GM04503 (cell line): ENCODE measurements around the gene THAP2.

ENCODE experiments used
- DNase-seq: peaks from one replicate; pipeline ENCODE4 v3.0.0-alpha.2; 2012; ENCODE audit warnings: low read depth

The THAP2 gene

DNA sequence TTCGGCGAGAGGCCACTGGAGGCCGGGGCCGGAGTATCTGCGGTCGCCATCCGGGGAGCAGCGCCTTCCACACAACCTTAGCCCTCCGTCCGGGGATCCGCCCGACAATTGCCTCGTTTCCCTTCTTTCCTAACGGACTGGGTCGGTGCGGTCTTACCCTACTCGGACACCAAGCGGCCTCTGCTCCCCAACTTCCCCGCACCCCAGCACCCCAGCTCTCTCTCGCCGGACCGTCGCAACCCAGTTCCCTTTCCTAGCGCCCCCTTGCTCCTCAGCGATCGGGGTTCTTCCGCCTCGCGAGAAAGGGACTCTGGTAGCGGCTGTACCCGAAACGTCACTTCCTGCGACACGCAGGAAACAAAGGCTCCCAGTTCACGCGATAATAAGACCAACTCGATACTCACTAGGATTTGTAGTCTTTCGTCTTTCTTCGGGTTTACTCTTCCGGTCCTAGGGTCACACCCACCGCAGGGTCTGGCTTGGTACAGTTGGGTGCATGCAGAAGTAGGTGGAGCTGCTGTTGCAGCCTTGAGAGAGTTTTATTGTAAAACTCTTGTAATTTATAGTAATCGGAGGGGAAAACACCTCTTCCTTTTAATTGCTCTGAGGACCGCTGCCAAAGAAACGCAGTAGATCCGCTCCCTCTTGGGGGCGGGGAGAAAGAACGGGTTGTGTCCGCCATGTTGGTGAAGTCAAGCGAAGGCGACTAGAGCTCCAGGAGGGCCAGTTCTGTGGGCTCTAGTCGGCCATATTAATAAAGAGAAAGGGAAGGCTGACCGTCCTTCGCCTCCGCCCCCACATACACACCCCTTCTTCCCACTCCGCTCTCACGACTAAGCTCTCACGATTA is at the start of gene THAP2, which contains the start of gene ZFC3H1:
TSS of gene THAP2 (plus strand) at position 741 of the 850 bp plus-strand sequence. CDS start 209 bp downstream, outside the sequence.
TSS of gene ZFC3H1 (minus strand) at position 288 of the 850 bp plus-strand sequence. CDS start at position 50, 238 bp downstream.
- DNase-seq = peak; percentile 99

DNA sequence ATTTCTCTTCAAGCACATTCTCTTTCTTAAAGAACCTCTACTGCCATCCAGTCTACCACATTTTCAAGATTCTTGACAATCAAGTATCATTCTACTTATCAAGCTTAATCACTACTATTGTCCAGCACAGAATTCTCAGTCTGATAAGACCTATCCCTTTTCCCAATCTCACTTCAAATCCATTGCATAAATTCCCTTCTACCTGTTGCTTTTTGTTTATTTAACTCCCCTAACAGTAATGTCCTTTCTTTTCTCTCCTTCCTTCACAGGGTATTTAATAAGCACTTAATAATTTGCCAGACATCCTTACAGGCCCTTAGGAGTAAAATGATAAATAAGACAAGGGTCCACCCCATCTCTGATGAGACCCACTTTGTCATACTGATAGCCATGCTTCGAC is 42.2 kb upstream of the THAP2 start:
- DNase-seq = no peak

DNA sequence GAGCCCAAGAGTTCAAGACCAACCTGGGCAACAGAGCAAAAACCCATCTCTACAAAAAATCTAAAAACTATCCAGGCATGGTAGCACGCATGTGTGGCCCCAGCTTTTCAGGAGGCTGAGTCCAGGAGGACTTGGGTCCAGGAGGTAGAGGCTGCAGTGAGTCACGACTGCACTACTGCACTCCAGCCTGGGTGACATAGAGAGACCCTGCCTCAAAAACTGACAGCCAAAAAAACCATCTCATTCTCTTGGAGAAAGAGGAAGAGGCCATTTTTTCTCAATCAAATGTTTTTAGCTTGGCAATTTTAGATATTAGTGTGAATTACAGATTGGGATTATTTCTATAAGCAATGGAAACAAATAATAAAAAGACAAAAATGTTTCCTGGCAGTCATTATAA is 38.6 kb upstream of the THAP2 start:
- DNase-seq = no peak

DNA sequence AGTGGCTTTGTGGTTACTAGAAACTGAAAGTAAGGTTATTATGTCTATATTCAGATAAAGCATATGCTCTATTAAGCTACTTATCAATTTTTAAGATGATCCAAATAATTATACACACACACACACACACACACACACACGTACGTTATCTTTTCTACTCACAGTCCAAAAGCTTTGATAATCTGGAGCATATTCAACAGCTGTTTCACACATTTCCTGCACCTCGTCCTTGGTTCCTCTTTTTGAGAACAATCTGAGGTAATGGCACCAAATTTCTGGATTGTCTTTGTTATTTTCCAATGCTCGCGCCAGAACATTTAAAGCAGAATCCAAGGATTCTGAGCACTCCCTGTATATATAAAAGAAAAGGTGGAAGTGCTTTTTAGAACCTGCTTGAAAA is 38.0 kb upstream of the THAP2 start:
- DNase-seq = no peak

DNA sequence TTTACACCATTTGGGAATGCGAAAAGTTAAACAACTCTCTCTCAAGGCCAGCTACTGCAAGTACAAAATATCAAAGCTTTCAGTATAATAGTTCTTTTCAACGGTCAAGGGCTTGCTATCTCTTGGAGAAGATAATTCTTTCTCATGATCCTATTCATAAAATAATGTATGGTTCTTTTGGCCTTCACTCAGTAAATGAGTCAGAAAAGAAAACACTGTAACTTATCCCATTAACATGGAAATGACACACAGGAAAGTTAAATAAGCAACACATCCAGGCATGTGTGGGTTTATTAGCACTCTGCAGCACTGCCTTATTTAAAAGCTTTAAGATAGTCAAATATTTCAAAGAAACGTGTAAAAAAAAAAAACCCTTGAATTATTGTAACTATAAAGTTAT is 37.3 kb upstream of the THAP2 start:
- DNase-seq = no peak

DNA sequence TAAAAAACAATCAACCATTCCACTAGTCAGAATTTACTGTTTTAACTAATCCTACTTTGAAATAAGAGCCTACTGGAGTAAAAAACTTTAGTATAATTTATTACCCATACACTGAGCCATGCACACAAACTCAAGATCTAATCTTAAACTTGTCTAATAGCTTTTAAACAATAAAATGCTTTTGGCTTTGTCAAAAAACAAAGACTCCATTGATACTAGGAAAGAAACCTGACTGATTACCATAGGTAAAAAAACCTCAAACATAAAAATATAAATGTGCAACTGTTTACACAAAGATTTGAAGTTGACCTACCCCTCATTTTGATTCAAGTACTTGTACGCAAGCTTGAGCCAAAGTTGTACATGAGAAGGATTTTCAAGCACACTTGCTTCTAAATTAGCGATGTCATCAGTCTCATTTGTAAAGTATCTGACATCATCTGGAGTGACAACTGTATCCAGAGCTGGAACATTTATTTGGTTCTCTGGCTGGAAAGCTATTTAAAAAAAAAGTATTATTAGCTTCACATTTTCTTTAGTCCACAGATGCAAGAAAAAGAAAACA is 36.6 kb upstream of the THAP2 start:
- no peak for DNase-seq

DNA sequence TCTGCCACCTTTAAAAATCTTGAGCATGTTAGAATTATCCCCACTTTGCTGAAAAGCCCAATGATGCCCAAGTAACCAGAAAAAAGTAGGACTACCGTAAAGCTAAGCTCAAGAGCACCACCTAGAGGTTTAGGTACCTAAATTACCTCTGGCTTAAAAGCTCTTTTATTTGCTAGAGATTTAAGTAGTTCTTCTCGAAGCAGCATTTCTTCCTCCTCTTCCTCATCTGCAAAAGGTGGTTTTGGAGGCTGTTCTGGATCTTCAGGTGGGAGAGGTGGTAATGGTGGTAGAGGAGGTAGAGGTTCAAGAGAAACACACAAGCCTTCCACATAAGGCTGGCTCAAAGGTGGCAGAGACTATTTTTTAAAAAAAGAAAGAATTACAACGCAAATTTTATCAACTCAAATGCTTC is 27.4 kb upstream of the THAP2 start:
- no peak for DNase-seq

DNA sequence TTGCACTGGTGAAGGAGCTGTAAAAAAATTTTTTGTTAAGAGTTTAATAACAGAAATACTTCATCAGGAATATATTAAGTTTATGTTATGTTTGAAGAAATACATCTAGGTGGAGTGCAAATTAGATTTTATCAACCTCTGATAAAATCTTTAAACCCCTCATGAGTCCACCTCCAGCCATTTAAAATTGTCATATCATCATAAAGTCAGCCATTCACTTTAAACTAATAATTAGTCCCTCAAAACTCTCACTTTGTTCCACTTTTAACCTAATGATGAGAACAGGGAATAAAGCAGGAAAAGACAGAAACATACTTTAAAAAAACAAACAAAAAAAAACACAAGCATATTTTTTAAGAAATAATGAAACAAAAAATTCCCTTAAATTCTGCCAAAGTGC is 25.6 kb upstream of the THAP2 start:
- no peak for DNase-seq

DNA sequence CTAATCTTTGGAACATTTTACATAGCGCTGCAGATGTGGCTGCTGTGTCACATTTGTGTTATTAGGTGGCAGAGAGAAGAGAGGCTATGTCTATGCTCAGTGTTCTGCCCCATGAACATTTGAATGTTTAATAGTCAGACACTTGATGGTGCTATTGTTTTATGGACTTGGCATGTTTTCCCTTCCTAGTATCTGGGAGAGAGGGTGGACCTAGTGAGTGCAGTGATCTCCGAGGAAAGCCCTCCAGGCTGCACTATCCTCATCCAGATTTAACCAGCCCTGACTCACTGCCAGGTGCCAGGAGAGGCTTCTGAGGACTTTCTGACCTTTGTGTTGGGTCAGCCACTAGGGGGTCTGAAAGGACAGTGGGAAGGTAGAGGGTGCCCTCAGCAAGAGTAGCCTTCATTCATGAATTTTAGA is 24.8 kb upstream of the THAP2 start:
- no peak for DNase-seq

DNA sequence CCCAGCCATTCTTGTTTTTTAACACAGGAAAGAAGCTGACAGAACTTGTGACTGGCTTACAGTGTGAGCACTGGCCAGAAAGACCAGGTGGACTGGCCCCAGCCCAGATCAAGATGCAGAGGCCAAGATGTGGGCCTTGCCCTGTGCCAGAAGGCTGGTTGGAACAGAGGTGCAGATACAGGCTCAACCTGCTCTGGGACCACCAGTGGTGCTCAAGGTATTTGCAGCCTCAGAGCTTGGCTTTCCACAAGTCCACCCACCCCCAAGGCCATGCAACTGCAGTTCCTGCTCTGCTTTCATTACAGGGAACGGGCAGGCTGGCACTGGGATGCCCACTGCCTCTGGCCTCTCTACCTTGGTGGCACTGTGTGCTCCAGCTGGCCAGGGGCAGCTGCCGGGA is 23.8 kb upstream of the THAP2 start:
- no peak for DNase-seq

DNA sequence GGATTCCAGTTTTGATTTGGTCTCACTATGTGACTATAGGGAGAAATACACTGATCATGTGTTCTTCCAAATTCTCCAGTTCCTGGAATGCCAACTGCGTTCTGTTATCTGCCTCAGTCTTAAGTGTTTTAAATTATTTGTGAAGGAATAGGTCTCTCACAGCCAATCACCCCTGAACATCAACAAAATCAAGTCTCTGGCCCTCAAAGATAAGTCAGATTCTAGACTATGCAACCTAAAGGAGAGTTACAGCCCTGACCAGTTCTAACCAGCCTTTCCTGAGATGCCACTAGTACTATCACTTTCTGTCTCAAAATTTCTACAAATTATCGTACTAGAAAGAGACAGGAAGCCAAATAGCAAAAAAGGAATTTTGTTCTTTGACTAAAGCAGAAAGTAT is 22.7 kb upstream of the THAP2 start:
- DNase-seq = no peak

DNA sequence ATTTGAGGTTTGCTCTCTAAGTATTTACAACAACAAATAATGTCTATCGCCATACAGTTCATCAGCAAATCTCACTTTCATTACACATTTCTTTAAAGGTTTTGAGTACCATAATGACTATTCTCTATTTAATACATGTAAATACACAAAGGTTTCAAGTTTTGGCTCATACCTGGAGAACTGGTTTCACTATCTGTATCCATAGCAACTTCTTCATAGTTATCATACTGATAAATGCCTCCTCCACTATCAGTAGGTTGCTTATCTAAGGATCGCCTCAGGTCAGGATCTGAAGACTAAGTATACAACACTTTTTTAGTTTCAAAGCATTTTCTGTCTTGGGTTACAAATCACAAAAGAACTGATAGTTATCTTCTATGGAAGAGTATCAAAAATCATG is 21.8 kb upstream of the THAP2 start:
- DNase-seq = no peak

DNA sequence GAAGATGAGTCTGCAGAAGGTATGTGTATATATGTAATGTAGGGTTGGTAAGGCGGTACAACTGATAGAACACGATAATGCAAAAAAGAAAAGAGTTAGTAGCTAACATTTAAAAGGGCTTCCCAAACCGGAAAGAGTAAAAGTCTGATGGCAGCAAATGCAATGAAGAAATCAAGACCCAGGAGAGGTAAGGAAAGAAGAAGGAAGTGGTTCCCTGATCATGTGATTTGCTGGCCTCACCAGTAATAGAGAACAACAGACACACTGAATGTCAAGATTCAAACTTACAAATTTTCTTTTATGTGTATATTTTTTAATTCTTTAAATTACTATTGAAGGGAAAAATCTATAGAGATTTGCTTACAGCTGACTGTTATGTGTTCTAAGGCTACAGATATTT is 18.8 kb upstream of the THAP2 start:
- no peak for DNase-seq

DNA sequence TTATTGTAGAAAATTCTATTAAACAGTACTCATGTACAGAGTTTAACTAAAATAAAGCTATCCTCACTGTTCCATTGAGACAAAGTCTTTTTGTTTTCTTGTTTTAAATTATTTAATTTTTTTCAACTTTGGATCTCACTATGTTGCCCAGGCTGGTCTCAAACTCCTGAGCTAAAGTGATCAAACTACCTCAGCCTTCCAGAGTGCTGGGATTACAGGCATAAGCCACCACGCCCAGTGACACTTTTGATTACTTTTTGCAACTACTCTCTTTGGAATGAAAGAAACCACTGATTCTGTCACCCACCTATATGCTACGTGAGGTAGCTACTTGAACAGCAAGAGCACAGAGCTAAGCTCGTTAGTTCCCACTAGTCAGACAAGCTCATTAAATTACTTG is 17.6 kb upstream of the THAP2 start:
- DNase-seq = no peak

DNA sequence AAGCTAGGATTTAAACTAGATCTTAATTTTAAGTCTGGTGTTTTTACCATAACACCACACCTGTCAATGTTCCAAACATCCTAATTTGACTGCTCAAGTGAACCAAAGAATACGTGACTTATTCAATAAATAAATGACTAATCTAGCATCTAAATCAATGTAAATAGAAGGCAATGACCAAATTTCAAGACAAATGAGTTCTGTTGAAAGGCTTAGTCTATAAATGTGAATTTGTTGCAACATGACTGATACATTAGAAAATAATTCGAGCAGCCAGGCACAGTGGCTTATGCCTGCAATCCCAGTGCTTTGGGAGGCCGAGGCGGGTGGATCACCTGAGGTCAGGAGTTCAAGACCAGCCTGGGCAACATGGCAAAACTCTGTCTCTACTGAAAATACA is 15.6 kb upstream of the THAP2 start:
- no peak for DNase-seq

DNA sequence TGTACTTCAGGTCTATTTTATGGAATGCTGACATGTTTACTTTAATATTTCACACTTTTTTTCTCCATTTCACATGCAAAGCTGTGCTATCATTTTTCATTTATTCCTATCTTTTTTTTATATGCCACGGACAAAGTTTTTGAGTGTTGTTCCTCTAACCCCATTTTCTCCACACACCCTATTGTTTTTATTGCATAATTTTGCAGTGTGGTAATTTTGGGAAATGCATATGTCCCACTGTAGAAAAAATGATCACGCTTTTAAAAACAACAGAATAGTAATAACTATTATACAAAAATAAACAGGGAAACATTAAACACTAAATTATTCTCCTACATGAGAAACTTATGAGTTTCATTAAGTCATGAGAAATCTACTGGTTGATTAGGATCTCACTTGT is 14.7 kb upstream of the THAP2 start:
- DNase-seq = no peak

DNA sequence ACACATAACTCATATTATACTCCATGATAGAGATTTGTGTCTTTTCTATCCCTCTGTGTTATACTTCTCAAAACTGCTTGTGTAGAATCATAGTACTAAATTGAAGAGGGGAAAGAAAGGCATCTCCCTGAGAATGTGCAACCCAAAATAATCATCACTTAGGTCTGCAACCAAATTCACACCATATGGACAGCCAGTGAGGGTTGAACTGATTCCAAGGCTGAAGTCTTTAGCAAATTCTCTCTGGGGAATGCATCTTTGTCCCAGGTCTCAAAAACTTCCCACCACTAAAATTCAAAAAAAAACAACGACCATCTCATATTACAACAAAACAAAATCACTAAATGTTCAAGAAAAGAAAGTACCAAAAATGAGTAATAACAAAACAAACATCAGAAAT is 11.4 kb upstream of the THAP2 start:
- DNase-seq = peak; percentile 21

DNA sequence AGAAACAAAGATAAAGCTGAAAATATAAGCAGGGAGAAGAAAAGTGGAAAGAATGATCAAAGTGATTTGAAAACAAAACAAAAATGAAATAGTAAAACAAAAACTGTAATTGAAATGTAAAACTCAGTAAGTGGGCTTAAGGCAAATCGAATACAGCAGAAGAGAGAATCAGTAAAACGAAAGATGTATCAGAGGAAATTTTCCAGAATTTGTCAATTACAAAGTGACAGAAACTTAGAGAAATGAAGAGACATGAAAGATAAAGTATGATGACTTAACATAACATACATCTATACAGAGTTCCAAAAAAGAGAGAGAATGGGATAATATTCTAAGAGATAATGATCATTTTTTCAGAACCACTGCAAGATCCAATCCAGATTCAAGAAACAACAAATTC is 11.0 kb upstream of the THAP2 start:
- no peak for DNase-seq

DNA sequence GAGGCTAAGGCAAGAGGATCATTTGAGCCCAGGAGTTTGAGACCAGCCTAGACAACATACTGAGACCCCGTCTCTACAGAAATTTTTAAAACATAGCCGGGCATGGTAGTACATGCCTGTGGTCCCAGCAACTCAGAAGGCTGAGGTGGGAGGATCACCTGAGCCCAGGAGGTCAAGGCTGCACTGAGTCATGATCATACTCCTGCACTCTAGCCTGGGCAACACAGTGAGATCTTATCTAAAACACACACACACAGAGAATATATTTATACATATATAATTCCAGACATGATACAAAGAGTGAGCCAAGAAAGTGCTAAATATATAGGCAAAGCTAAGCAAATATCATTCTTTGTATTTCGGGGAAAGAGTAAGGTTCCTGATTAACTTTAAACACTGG is 9.9 kb upstream of the THAP2 start:
- DNase-seq = no peak

DNA sequence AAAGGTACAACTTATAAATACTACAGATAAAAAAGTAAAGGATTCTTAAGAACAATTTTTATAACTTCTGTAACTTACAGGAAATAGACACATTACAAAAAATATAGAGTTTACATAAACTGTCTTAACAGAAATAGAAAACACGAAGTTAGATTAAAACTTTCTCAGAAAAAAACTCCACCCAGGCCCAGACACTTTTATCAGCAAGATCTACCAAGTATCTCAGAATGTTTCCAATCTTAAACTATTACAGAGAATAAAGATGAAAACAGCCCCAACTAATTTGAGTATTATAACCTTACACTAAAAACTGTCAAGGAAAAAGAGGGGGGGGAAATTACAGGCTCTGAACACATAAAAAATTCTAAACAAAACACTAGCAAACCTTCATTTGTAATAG is 8.6 kb upstream of the THAP2 start:
- no peak for DNase-seq

DNA sequence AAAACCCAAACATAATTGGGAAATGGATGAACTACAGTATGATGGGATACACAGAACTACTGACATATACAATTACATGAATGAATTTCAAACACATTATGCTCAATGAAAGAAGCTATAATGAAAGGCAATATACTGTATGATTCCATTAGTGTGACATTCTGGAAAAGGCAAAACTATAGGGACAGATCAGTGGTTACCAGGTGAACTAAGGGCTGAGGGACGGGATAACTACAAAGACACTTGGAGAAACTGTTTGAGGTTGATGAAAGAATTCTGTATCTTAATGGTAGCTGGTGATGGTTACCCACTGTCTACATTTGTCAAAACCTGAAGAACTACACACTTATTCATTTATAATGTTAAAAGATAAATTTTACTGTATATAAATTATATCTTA is 8.2 kb upstream of the THAP2 start:
- DNase-seq = no peak

DNA sequence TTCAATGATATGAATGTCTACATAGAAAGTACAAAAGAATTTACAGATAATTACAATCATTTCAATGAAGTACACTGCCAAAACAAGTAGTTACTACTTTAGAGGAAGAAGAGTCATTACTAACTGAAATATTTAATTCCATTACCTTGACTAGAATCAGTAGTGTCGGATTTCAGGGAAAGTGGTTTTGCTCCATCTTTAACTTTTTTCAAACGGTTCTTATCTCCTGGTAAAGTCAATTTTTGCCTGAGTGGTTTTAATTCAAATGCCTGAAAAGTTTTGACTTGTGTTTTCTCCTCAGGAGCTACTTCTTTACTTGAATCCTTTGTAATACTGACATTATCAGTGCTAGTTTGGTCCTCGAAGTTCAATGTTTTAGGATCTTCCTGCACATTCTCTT is 7.4 kb upstream of the THAP2 start:
- no peak for DNase-seq

DNA sequence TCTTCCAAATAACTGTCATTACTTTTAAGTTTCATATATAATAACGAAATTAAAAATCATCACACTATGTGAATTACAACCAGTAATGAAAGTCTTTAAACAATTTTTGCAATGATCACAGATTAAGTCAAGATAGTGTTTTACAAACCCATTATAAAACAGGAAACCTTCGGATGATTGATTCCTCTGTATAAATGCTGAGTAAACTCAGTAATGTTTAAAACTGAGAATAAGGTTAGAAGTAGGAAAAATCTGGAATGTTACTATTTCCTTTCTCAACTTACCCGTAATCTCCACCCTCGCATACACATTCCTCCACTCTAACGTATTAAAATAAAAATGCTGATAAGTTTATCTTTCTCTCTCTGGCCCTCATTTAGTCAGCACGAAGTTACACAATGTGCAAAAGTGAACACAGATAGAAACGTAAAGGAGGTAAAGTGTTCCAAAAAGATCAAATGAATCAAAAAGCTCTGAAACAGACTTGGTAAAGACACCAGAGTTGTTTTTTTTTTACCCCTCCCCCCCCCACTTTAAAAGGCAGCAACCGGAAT is 2.0 kb upstream of the THAP2 start:
- peak; percentile 29 for DNase-seq
